H7 (cell line): Measurements from ENCODE around the gene SLC6A17. TPM values are rescaled to one million over a fixed set of nuclear protein-coding genes. Genes with fewer than 3 reads are reported as not detected.
A peak's percentile ranks its signal among the peaks of the same experiment; 100 is the strongest.

ENCODE experiments used
- DNase-seq: peaks from one replicate; pipeline ENCODE4 v3.0.0; 2012
- H3K27me3 ChIP-seq: 2 replicates; pipeline ENCODE4 v1.6.0; 2011; ENCODE audit warnings: mild to moderate bottlenecking, low read length; ENCODE audit not compliant: control insufficient read depth, insufficient read depth
- H3K36me3 ChIP-seq: replicated peaks from 2 replicates; pipeline ENCODE4 v1.5.1; 2011; ENCODE audit warnings: low read length; ENCODE audit not compliant: control insufficient read depth, insufficient read depth
- H3K4me3 ChIP-seq: 2 replicates; pipeline ENCODE4 v1.5.1; 2011; ENCODE audit warnings: low read depth, mild to moderate bottlenecking, control low read depth, low read length, moderate library complexity; ENCODE audit not compliant: insufficient read depth
- total RNA-seq: library from RNA; depleted of rRNA; stranded (reverse); fragments of >200 nt; shearing (Covaris generic); gene quantifications from 2 replicates; pipeline ENCODE4 v1.2.3, GENCODE V29; 2014

Gene SLC6A17
- total RNA-seq, 1 experiment from 2014 or later: 0.17 TPM

GRCh38 chr1:110235834-110236682, 85.8 kb downstream of the SLC6A17 start:
- H3K27me3 ChIP-seq: no peaks in the 10 kb centered on the region
- no peak overlapping the region for H3K4me3 ChIP-seq
- peak; percentile 24 for DNase-seq
- peaks cover 1% of the 10 kb centered on the region for H3K36me3 ChIP-seq

DNA sequence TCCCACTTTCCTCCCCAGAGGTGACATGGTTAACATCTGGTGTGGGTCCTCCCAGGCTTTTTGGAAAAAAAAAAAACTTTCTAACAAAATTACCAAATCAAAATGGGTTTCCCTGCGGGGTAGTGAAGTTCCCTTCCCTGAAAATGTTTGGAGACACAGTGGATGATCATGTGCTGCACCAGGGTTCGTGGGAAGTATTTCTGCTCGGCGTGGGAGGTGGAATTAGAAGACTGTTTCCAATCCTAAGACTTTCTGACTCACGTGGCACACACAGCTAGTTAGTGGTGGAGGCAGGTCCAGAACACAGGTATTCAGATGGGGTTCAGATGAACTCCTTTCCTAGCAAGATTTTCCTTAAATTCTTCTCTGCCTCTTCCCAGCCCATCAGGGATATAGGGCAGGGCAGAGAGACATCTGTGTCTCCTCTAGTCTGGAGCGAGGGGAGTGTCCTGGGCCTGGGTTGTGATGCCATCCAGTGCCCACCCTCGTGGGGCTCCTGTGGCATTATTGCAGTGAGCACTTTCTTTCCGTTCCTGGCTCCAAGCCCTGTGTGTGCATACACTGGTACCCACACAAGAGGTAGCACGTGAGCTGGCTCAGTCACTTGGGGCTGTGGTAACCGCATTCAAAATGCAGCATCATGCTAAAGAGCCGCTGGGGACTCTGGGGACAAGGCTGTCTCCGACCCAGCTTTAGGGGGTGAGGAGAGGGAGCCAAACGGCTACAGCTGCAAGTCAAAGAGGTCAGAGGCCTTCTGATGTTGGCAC, 87.3 kb downstream of the SLC6A17 start:
- peak; percentile 11 for DNase-seq
- Histone ChIP-seq H3K4me3 (no peak overlapping the region), H3K27me3 (no peaks in the 10 kb centered on the region), H3K36me3 (no peaks in the 10 kb centered on the region; the same call in 1 of the 2 replicates)

- Histone ChIP-seq H3K36me3 (no peaks in the 10 kb centered on the region), H3K27me3 (peaks cover 3% of the 10 kb centered on the region), H3K4me3 (no peak overlapping the region)
- DNase-seq: peak; percentile 44
Measured at GRCh38 chr1:110239441-110240430, 89.4 kb downstream of the SLC6A17 start.

GRCh38 chr1:110240476-110241210, 90.3 kb downstream of the SLC6A17 start:
- Histone ChIP-seq H3K36me3 (no peaks in the 10 kb centered on the region), H3K27me3 (peaks cover 3% of the 10 kb centered on the region), H3K4me3 (no peak overlapping the region)
- DNase-seq: peak; percentile 50

DNA sequence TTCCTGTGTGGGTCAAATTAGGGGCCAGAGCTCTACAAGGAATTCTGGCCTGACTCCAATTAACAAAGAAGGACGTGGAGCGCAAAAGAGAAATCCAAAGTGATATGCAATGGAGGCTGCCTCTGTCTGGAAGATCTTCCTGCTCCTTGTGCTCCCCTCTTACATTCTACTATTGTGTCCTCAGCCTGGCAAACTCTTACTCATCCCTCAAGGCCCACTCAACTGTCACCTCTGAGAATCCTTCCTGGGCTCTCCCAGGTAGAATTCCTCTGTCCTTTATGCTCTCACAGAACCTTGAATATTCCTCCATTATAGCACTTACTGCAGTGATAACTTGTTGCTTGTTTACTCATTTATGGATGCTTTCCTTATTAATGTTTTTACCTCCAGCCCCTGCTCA, 91.2 kb downstream of the SLC6A17 start:
- DNase-seq: no peak
- Histone ChIP-seq H3K4me3 (no peak overlapping the region), H3K36me3 (no peaks in the 10 kb centered on the region), H3K27me3 (peaks cover 3% of the 10 kb centered on the region)

DNA sequence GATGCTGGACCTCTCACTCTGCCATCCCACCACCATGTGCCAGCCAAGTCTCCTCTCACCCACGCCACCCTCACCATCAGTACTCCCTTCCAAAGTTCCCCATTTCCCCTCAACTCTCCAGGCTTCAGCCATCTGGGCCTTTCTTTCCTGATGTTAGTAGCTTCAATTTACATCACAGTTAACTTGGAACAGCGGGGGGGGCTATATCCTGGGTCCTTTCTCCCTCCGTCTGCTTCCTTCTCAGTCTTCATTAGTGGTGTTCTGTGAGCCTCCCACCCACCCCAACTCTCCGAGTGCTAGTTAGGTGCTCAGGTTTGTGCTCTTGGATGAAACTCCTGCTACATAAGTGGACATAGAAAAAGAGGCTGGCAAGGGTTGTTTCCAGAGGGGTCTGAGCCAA, 91.8 kb downstream of the SLC6A17 start:
- no peak for DNase-seq

DNA sequence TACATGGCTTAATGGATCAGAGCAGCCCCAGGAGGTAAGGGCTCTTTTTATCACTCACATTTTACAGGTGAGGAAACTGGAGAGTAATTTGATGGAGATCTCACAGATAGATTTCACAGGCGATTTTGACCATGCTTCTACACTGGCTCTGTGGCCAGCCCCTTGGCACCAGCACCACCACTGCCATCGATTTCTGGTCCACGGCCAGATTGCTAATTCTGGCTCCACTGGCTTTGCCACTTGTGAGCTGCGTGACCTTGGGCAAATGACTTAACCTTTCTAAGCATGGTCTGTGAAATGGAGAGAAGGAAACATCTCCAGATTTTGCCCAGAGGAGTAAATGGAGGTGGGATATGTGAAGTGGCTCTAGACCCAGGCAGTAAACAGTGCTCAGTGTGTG, 92.4 kb downstream of the SLC6A17 start:
- Histone ChIP-seq H3K4me3 (no peak overlapping the region), H3K27me3 (peaks cover 3% of the 10 kb centered on the region), H3K36me3 (no peaks in the 10 kb centered on the region)
- no peak for DNase-seq

More for the DNA sequence above, 91.8 kb downstream of the SLC6A17 start:
- H3K27me3 ChIP-seq: peaks cover 3% of the 10 kb centered on the region
- H3K36me3 ChIP-seq: no peaks in the 10 kb centered on the region
- H3K4me3 ChIP-seq: no peak overlapping the region

DNA sequence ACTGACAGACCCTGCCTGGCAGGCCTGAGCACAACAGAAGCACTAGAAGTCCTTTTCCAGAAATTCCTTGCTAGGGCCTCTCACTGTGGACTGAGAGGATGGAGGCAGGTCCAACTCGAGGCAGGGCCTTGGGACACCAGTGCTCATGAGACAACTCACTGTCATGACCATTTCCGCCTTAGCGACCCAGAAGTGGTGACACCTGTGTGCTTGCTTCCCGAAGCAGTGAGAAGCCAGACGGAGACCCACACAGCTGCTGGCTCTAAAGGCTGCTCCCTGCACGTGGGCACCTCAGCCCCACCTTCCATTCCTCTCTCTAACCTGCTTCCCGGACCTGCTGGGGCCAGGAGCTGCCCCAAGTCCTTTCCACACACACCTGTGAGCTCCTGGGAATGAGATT, 92.9 kb downstream of the SLC6A17 start:
- Histone ChIP-seq H3K36me3 (no peaks in the 10 kb centered on the region), H3K4me3 (no peak overlapping the region), H3K27me3 (peaks cover 3% of the 10 kb centered on the region)
- no peak for DNase-seq

GRCh38 chr1:110243574-110243973, 93.3 kb downstream of the SLC6A17 start:
- H3K4me3 ChIP-seq: no peak overlapping the region
- DNase-seq: no peak
- no peaks in the 10 kb centered on the region for H3K36me3 ChIP-seq
- H3K27me3 ChIP-seq: peaks cover 3% of the 10 kb centered on the region

DNA sequence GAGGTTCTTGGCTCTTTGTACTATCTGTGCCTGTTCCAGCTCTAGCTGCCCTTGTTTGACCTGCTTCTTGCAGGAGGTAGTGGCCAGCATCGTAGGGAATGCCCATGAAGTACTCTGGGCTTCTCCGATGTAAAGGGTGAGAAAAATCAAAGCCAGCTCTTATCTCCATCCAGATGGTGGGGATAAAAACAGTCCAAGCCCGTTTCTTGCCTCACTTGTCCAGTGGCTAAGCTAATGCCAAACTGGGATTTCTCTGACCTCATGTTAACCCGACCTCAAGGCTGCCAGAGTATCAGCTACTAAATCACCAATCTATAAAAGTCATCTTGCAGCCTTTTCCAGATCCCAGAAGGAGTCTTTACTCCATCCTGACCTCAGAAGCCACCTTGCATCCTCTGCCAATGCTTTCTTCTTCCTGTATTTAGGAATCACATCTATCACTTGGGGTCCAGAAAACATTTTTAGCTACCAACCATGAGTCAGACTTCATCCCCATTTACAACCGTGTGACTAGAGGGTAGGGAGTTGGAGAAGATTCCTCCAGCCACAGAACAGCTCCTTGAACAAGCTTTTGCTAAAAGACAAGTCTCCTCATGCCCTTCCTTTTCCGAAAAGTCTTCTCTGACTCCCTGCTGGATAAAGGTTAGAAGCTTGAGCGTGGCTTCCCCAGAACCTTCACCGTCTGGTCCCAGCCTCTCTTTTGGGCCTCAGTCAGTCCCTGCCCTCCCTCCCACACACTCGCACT, 95.8 kb downstream of the SLC6A17 start:
- Histone ChIP-seq H3K36me3 (no peaks in the 10 kb centered on the region), H3K27me3 (peaks cover 3% of the 10 kb centered on the region), H3K4me3 (no peak overlapping the region)
- DNase-seq: no peak

DNA sequence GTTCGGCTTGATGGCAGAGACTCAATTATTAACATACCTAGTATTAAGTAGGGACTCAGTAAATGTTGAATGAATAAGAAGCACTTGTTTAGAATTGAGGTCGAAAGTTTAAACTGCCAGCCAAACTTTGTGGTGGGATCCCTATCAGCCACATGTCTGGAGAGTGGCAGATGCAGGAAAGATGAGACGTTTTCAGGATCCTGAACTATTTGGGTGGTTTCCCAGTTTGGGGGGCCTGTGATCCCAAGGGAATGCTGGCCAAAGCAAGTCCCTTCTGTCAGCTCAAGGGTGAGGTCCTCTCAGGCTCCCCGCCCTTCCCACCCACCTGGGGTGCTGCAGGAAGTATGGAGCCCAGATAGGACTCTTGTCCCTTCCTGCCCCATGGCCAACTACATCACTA, 98.5 kb downstream of the SLC6A17 start:
- Histone ChIP-seq H3K36me3 (no peaks in the 10 kb centered on the region), H3K4me3 (no peak overlapping the region), H3K27me3 (no peaks in the 10 kb centered on the region; the same call in 1 of the 2 replicates)
- no peak for DNase-seq

GRCh38 chr1:110249256-110249655, 99.0 kb downstream of the SLC6A17 start:
- Histone ChIP-seq H3K36me3 (no peaks in the 10 kb centered on the region), H3K4me3 (no peak overlapping the region), H3K27me3 (no peaks in the 10 kb centered on the region; the same call in 1 of the 2 replicates)
- no peak for DNase-seq

DNA sequence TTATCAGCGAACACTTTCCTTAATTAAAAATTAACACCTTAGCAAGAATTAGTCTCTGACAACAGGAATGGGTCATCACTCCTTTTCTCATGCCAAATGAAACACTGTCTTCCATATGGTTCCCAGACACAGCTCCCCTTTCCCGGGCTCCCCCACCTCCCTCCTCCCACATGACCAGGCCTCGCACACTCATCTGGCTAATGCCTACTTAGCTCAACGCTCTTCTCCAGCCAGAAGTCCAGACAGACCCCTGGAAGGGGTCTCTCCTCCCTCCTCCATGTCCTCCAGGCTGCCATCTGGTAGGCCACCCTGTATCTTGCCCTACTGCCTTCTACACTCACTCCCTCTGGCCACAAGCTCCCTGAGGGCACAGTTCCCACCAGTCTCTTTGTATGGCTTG, 99.7 kb downstream of the SLC6A17 start:
- Histone ChIP-seq H3K27me3 (no peaks in the 10 kb centered on the region; the same call in 1 of the 2 replicates), H3K36me3 (no peaks in the 10 kb centered on the region), H3K4me3 (no peak overlapping the region)
- DNase-seq: no peak
